GM06990 (cell line): ENCODE measurements around the gene RAB13.
A peak's percentile ranks its signal among the peaks of the same experiment; 100 is the strongest.

ENCODE experiments used
- DNase-seq: peaks from one replicate; pipeline ENCODE4 v3.0.0-alpha.2; 2011; ENCODE audit not compliant: insufficient read length; ENCODE audit errors: extremely low read depth
- H3K27me3 ChIP-seq: replicated peaks from 2 replicates; pipeline ENCODE4 v1.6.0; 2011; ENCODE audit warnings: low read length; ENCODE audit not compliant: control insufficient read depth, insufficient read depth
- H3K36me3 ChIP-seq: 2 replicates; pipeline ENCODE4 v1.5.1; 2011; ENCODE audit warnings: low read length; ENCODE audit not compliant: control insufficient read depth, insufficient read depth
- H3K4me3 ChIP-seq: replicated peaks from 2 replicates; pipeline ENCODE4 v1.5.1; 2011; ENCODE audit warnings: low read depth, mild to moderate bottlenecking, control low read depth, low read length
- CTCF ChIP-seq: IDR thresholded peaks from 2 replicates; pipeline ENCODE4 v1.5.1; 2011; ENCODE audit warnings: low read length, control low read depth, mild to moderate bottlenecking, inconsistent platforms; ENCODE audit not compliant: insufficient read depth, poor library complexity, severe bottlenecking

Gene RAB13

DNA sequence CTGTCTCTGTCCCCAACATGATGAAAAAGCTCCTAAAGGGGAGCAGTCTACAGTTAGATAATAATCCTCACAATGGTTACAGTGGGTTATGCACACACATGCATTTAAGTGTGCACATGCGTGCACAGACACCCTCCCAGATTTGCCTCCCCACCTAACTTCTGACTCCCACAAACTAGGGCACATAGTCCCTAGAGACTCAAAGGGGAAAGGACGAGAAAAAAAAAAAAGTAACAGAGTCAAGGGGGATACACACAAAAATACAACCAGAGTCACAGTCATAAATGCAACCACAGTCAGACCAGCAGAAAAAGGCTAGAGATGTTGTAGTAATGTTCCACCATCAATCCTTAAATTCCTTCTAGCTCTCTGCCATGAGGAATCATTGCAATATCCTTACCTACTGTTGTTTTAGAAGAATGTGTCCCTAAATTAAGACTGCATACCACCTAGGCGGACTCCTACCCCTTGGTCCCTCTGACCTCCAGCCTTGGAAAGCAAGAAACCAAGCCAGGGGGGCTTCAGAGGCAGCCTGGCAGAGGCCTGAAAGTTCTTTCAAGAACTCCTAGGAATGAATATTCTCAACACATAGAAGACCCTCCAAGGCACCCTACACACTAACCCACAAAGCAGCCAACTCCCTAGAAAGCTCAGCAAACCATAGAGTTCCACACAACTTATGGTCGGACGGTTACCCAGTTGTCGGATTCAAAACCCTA, 29.0 kb downstream of the RAB13 start:
- Histone ChIP-seq H3K36me3 (peaks cover 27% of the 10 kb centered on the region), H3K27me3 (no peaks in the 10 kb centered on the region), H3K4me3 (peak overlapping the region; percentile 99)
- DNase-seq: no peak
- TF ChIP-seq CTCF: no peak

GRCh38 chr1:153954826-153955225, 31.3 kb downstream of the RAB13 start:
- H3K36me3 ChIP-seq: peaks cover 33% of the 10 kb centered on the region

DNA sequence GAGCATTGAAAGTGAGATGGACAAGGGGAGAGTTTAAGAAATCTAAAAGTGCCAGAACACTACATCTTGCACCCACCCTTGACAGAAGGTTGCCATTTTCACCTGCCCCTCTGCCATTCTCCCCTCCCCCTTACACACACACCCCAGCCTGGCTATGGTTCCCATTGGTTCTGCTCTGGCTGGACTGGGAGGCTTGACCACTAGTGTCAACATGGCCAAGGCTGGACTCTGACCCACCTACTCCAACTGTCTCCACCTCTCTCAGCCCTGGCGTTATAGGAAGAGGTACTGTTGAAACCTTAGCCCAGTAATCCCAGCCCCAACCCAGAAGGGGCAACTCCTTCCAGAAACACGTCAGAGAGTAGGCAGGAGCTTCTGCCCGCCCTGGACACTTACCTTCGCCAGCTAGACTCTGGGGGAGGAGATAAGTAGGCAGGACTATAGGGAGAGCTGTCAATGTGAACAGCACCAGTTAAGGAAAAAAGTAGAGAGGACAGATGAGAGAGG, 32.2 kb downstream of the RAB13 start:
- Histone ChIP-seq H3K36me3 (peaks cover 35% of the 10 kb centered on the region), H3K4me3 (no peak overlapping the region), H3K27me3 (no peaks in the 10 kb centered on the region)
- no peak for TF ChIP-seq CTCF
- DNase-seq: no peak

More at GRCh38 chr1:153954826-153955225, 31.3 kb downstream of the RAB13 start:
- no peak for DNase-seq
- H3K27me3 ChIP-seq: no peaks in the 10 kb centered on the region
- no peak for TF ChIP-seq CTCF
- H3K4me3 ChIP-seq: no peak overlapping the region

DNA sequence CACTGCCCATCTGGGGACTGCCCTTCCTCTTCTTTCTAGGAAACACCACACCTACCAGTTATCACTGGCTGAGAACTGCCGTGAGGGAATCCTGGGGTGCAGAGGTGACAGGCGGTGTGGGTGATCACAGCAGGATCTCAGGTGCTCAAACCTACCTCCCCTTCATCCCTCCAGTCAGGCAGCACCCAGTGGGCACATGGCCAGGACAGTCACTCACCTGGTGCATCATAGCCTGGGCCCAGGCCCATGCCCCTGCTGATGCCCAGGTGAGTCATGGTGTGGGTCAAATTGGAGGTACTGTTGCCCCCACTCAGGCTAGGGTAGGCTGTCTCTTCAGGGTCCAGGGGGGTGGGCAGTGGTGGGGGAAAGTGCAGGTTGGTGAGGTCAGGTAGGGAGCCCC, 34.3 kb downstream of the RAB13 start:
- no peaks in the 10 kb centered on the region for H3K27me3 ChIP-seq
- TF ChIP-seq CTCF: no peak
- no peak for DNase-seq
- no peak overlapping the region for H3K4me3 ChIP-seq
- peaks cover 43% of the 10 kb centered on the region for H3K36me3 ChIP-seq

- Histone ChIP-seq H3K36me3 (peaks cover 43% of the 10 kb centered on the region), H3K4me3 (no peak overlapping the region), H3K27me3 (no peaks in the 10 kb centered on the region)
- DNase-seq: no peak
- TF ChIP-seq CTCF: no peak
Measured at GRCh38 chr1:153951183-153951582, 35.0 kb downstream of the RAB13 start.

DNA sequence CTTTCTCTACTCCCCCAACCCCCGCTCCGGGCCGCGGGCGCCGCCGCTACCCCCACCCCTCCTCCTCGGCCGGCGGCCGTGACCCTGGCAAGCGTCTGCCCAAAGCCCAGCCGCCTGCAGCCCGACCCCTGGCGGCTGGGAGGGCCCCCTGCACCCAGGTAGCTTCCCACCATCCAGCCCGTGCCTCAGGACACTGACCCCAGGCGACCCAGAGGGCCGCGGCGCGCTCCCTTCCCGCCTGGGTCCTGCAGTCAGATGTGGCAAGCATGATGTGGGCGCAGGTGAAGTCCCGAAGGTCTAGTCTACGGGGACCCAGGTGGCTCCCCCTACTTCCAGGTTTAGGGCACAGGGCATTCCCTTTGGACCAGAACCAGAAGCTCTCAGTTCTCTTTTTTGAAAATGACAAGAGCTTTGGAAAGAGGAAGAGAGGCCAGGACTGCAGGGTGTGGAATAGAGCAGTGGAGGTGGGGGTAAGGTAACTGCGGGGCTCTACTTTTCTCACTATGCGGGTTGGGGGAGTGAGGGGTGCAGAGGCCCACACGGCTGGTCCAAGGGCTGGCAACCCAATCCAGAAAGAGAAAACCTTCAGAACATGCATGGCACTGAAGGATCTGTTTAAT, 39.4 kb downstream of the RAB13 start, which contains the start of gene DENND4B:
TSS of gene DENND4B (minus strand) at position 97 of the 620 bp plus-strand sequence. CDS start 2,344 bp downstream, outside the sequence.
- Histone ChIP-seq H3K4me3 (peak within 1 kb of the TSS; percentile 79), H3K27me3 (no peaks in the 10 kb centered on the region), H3K36me3 (peaks cover 29% of the 10 kb centered on the region)
- peak; percentile 92 for TF ChIP-seq CTCF
- DNase-seq: peak; percentile 86
